Astrocyte of the cerebellum (primary cell): Measurements from ENCODE around the gene SLC6A18.

Source experiments
- DNase-seq: peaks from one replicate; pipeline ENCODE4 v3.0.0-alpha.2; 2011; ENCODE audit warnings: low read depth
- H3K4me3 ChIP-seq: 2 replicates; pipeline ENCODE4 v1.5.1; 2011; ENCODE audit warnings: mild to moderate bottlenecking, low read depth, low read length, moderate library complexity
- in situ Hi-C: cut with HindIII; loops from 2 replicates; pipeline ENCODE4 v1.10.0; 2017; ENCODE audit warnings: low sequenced_read_pairs
- TF ChIP-seq, protein P1 (sequence below): IDR thresholded peaks from 2 replicates; pipeline ENCODE4 v1.5.1; 2012; ENCODE audit warnings: low read length, low read depth, moderate library complexity, mild to moderate bottlenecking; ENCODE audit errors: missing control alignments

SLC6A18 gene

DNA sequence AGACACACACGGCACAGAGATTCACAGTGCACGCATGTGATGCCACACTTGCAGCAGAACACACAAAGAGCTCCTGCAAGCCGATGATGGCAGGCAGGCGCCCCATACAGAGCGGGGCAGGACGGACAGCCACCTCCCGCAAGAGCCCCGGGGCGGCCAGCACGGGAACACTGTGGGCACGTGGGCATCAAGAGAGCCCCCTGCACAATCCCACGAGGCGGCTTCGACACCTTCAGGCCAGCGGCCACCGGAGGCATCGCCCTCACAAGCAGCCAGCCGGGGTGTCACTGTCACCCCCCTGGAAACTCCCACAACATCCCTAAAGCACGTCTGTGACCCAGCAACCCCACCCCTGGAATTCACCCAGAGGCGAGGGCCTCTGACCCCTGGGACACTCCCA lies 51.7 kb downstream of the SLC6A18 start:
- in situ Hi-C loops: no loop called here
- TF ChIP-seq, protein P1, sequence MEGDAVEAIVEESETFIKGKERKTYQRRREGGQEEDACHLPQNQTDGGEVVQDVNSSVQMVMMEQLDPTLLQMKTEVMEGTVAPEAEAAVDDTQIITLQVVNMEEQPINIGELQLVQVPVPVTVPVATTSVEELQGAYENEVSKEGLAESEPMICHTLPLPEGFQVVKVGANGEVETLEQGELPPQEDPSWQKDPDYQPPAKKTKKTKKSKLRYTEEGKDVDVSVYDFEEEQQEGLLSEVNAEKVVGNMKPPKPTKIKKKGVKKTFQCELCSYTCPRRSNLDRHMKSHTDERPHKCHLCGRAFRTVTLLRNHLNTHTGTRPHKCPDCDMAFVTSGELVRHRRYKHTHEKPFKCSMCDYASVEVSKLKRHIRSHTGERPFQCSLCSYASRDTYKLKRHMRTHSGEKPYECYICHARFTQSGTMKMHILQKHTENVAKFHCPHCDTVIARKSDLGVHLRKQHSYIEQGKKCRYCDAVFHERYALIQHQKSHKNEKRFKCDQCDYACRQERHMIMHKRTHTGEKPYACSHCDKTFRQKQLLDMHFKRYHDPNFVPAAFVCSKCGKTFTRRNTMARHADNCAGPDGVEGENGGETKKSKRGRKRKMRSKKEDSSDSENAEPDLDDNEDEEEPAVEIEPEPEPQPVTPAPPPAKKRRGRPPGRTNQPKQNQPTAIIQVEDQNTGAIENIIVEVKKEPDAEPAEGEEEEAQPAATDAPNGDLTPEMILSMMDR: no peak
- no peak for DNase-seq
- H3K4me3 ChIP-seq: no peak overlapping the region

GRCh38 chr5:1277331-1277730 lies 52.1 kb downstream of the SLC6A18 start:
- no peak for DNase-seq
- in situ Hi-C loops: no loop called here
- TF ChIP-seq, protein P1: no peak
- no peak overlapping the region for H3K4me3 ChIP-seq

- TF ChIP-seq, protein P1: no peak
- DNase-seq: no peak
- in situ Hi-C loops: no loop called here
- H3K4me3 ChIP-seq: no peak overlapping the region
Observed at GRCh38 chr5:1277781-1278180, 52.6 kb downstream of the SLC6A18 start.

DNA sequence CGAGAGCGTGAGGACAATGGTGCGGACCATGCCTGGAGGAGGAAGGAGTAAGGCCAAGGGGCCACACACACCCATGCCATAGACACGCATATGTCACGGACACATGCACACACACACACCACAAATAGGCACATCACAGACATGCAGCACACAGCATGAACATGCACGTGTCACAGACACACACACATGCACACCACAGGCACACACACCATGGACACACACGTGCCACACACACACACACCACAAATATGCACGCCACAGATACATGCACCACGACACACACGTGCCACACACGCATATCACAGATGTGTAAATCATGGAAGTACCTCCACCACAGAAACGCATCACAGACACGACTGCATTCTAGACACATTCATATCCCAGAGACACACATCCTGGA lies 53.0 kb downstream of the SLC6A18 start:
- TF ChIP-seq, protein P1: no peak
- no peak overlapping the region for H3K4me3 ChIP-seq
- no peak for DNase-seq
- in situ Hi-C loops: no loop called here

- no peak for DNase-seq
- in situ Hi-C loops: no loop called here
- TF ChIP-seq, protein P1: no peak
- H3K4me3 ChIP-seq: no peak overlapping the region
Observed at GRCh38 chr5:1278656-1279442, 53.7 kb downstream of the SLC6A18 start.

DNA sequence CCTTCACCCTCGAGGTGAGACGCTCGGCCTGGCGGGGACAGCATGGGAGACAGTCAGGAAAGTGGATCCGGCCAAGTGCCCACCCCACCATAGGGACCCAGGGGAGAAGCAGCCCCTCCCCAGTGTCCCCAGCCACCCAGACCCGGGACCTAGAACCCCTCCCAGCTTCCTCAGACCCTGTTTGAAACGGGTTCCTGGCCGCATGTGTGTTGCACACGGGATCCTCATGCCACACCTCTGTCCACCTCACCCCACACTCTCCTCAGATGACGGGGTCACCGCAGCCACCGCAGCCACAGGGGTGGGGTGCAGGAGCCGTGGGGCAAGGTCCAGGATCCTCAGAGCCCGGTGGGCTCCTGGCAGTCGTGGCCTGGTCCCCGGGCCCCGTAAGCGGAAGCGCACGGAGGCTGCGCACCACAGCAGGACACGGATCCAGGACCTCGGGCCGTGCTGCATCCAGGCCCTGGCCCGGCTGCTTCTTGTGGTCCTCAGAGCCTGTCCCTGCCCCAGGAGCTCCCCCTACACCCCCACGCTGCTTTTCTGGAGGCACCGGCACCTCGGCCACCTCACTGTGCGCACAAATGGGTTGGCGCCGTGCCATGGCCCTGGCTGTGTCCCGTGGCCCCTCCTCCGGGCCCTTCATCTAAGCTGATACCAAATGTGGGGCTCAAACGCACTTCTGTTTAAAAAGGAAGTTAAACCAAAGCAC lies 54.4 kb downstream of the SLC6A18 start:
- no peak overlapping the region for H3K4me3 ChIP-seq
- in situ Hi-C loops: no loop called here
- no peak for DNase-seq
- TF ChIP-seq, protein P1: no peak
